Measurements from ENCODE around the gene GRID1.

- TF ChIP-seq, protein P1, sequence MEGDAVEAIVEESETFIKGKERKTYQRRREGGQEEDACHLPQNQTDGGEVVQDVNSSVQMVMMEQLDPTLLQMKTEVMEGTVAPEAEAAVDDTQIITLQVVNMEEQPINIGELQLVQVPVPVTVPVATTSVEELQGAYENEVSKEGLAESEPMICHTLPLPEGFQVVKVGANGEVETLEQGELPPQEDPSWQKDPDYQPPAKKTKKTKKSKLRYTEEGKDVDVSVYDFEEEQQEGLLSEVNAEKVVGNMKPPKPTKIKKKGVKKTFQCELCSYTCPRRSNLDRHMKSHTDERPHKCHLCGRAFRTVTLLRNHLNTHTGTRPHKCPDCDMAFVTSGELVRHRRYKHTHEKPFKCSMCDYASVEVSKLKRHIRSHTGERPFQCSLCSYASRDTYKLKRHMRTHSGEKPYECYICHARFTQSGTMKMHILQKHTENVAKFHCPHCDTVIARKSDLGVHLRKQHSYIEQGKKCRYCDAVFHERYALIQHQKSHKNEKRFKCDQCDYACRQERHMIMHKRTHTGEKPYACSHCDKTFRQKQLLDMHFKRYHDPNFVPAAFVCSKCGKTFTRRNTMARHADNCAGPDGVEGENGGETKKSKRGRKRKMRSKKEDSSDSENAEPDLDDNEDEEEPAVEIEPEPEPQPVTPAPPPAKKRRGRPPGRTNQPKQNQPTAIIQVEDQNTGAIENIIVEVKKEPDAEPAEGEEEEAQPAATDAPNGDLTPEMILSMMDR (IDR thresholded peaks at IDR 0.05 in 8 of 11, conservative IDR thresholded peaks at IDR 0.05 in 3 of 11), result no peak
- no peak for TF ChIP-seq POLR2A (IDR thresholded peaks at IDR 0.05)
These were observed 116.8 kb downstream of the GRID1 start for GRCh38 chr10:86249794-86250193.
